Measurements from ENCODE around the gene DUSP3.

Gene DUSP3

GRCh38 chr17:43778337-43779144 lies at the start of gene DUSP3:
Gene DUSP3 (minus strand): TSS chr17:43778977. CDS start chr17:43778924, 53 bp downstream.
- peak; percentile 75 to 83 for DNase-seq

- no peak for DNase-seq
Observed at GRCh38 chr17:43827596-43827995, 48.8 kb upstream of the DUSP3 start.

- DNase-seq = no peak
Observed at GRCh38 chr17:43826206-43826605, 47.4 kb upstream of the DUSP3 start.

GRCh38 chr17:43825567-43825966 lies 46.8 kb upstream of the DUSP3 start:
- DNase-seq = no peak

GRCh38 chr17:43823350-43824084 lies 44.7 kb upstream of the DUSP3 start:
- no peak for DNase-seq

- DNase-seq = no peak
Observed at GRCh38 chr17:43822570-43823190, 43.9 kb upstream of the DUSP3 start.

- no peak for DNase-seq
Observed at GRCh38 chr17:43820759-43821158, 42.0 kb upstream of the DUSP3 start.

- no peak for DNase-seq
Observed at GRCh38 chr17:43818966-43819365, 40.2 kb upstream of the DUSP3 start.

GRCh38 chr17:43817826-43818225 lies 39.0 kb upstream of the DUSP3 start:
- DNase-seq = no peak

- no peak for DNase-seq
Observed at GRCh38 chr17:43816336-43817320, 37.9 kb upstream of the DUSP3 start.

- no peak for DNase-seq
Observed at GRCh38 chr17:43814714-43815113, 35.9 kb upstream of the DUSP3 start.

GRCh38 chr17:43814026-43814425 lies 35.2 kb upstream of the DUSP3 start:
- no peak for DNase-seq

GRCh38 chr17:43813386-43813785 lies 34.6 kb upstream of the DUSP3 start:
- no peak for DNase-seq

GRCh38 chr17:43812396-43813265 lies 33.9 kb upstream of the DUSP3 start:
- no peak for DNase-seq

GRCh38 chr17:43810823-43811222 lies 32.0 kb upstream of the DUSP3 start:
- no peak for DNase-seq

- DNase-seq = no peak
Observed at GRCh38 chr17:43810226-43810715, 31.5 kb upstream of the DUSP3 start.

- DNase-seq = no peak
Observed at GRCh38 chr17:43809121-43809520, 30.3 kb upstream of the DUSP3 start.

GRCh38 chr17:43808076-43808475 lies 29.3 kb upstream of the DUSP3 start:
- DNase-seq = no peak

GRCh38 chr17:43805117-43805516 lies 26.3 kb upstream of the DUSP3 start:
- DNase-seq = no peak

GRCh38 chr17:43803758-43804157 lies 25.0 kb upstream of the DUSP3 start:
- no peak for DNase-seq

- DNase-seq = no peak
Observed at GRCh38 chr17:43801844-43802243, 23.1 kb upstream of the DUSP3 start.
